Karpas-422 (cell line): ENCODE data around the gene TACR2. TPM values are rescaled to one million over a fixed set of nuclear protein-coding genes. Genes with fewer than 3 reads are reported as not detected.

Source experiments
- DNase-seq: peaks from one replicate; pipeline ENCODE4 v3.0.0-alpha.2; 2015
- H2AFZ ChIP-seq: fragments of 200-600 bp; sonication (generic); 2 replicates; pipeline ENCODE4 v1.6.1; 2014; ENCODE audit warnings: antibody characterized with exemption, low read length, mixed read lengths
- H3K27ac ChIP-seq: fragments of 200-600 bp; sonication (generic); 2 replicates; pipeline ENCODE4 v1.5.1; 2014; ENCODE audit warnings: mild to moderate bottlenecking, low read length, moderate library complexity
- H3K27me3 ChIP-seq: fragments of 200-600 bp; sonication (generic); 2 replicates; pipeline ENCODE4 v1.6.1; 2014; ENCODE audit warnings: low read length, mixed read lengths
- H3K36me3 ChIP-seq: fragments of 200-600 bp; sonication (generic); 2 replicates; pipeline ENCODE4 v1.6.1; 2014; ENCODE audit warnings: low read length, mixed read lengths; ENCODE audit not compliant: insufficient read depth
- H3K4me1 ChIP-seq: fragments of 200-600 bp; sonication (generic); 2 replicates; pipeline ENCODE4 v1.6.1; 2014; ENCODE audit warnings: mild to moderate bottlenecking, low read length, mixed read lengths
- H3K4me2 ChIP-seq: fragments of 200-600 bp; sonication (generic); 2 replicates; pipeline ENCODE4 v1.6.1; 2014; ENCODE audit warnings: low read length, low read depth, mild to moderate bottlenecking; ENCODE audit not compliant: poor library complexity, severe bottlenecking
- H3K4me3 ChIP-seq: fragments of 200-600 bp; sonication (generic); 2 replicates; pipeline ENCODE4 v1.5.1; 2014; ENCODE audit warnings: mild to moderate bottlenecking, antibody characterized with exemption, low read length, mixed read lengths
- H3K79me2 ChIP-seq: fragments of 200-600 bp; sonication (generic); 2 replicates; pipeline ENCODE4 v1.6.1; 2014; ENCODE audit warnings: mild to moderate bottlenecking, low read length, mixed read lengths
- H3K9ac ChIP-seq: fragments of 200-600 bp; sonication (generic); 2 replicates; pipeline ENCODE4 v1.6.0; 2014; ENCODE audit warnings: low read length
- H3K9me2 ChIP-seq: fragments of 200-600 bp; sonication (generic), shearing (Covaris generic); replicated peaks from 2 replicates; pipeline ENCODE4 v1.6.0; 2014; ENCODE audit warnings: mild to moderate bottlenecking, low read length, moderate library complexity; ENCODE audit not compliant: insufficient read depth
- H3K9me3 ChIP-seq: fragments of 300-700, 200-600 bp; sonication (generic); 2 replicates; pipeline ENCODE4 v1.6.1; 2014; ENCODE audit warnings: low read length, mixed read lengths
- H4K20me1 ChIP-seq: fragments of 200-600 bp; sonication (generic); 2 replicates; pipeline ENCODE4 v1.6.1; 2014; ENCODE audit warnings: mild to moderate bottlenecking, antibody characterized with exemption, low read length, low read depth; ENCODE audit not compliant: insufficient read depth
- total RNA-seq: library from RNA; depleted of rRNA; stranded (reverse); fragments of >200 nt; shearing (Covaris generic); gene quantifications from 2 replicates; pipeline ENCODE4 v1.2.3, GENCODE V29; 2014; ENCODE audit warnings: low replicate concordance

Gene TACR2
- total RNA-seq, 1 experiment from 2014 or later = not detected

DNA sequence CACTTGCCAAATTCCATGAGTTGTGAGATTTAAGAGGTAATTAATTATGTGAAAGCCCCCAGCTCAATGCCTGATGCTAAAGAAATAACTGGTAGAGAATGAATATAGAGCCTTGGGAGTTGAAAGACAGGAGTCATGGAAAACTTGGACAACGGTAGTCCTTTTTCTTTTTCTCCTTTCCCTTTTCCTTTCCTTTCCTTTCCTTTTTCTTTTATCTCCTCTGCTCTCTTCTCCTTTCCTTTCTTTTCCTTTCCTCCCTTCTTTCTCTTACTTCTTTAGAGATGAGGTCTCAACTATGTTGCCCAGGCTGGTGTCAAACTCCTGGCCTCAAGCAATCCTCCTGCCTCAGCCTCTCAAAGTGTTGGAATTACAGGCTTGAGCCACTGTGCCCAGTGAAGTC, 26.6 kb upstream of the TACR2 start:
- Histone ChIP-seq H2AFZ (no peak overlapping the region), H3K36me3 (no peaks in the 10 kb centered on the region), H3K4me2 (no peak overlapping the region), H3K9me3 (no peaks in the 10 kb centered on the region), H3K9ac (no peak overlapping the region), H3K27ac (no peak overlapping the region), H3K9me2 (no peaks in the 10 kb centered on the region), H3K4me3 (no peak overlapping the region), H4K20me1 (no peaks in the 10 kb centered on the region), H3K79me2 (no peaks in the 10 kb centered on the region), H3K27me3 (no peaks in the 10 kb centered on the region), H3K4me1 (peaks cover 28% of the 10 kb centered on the region)
- DNase-seq = no peak

DNA sequence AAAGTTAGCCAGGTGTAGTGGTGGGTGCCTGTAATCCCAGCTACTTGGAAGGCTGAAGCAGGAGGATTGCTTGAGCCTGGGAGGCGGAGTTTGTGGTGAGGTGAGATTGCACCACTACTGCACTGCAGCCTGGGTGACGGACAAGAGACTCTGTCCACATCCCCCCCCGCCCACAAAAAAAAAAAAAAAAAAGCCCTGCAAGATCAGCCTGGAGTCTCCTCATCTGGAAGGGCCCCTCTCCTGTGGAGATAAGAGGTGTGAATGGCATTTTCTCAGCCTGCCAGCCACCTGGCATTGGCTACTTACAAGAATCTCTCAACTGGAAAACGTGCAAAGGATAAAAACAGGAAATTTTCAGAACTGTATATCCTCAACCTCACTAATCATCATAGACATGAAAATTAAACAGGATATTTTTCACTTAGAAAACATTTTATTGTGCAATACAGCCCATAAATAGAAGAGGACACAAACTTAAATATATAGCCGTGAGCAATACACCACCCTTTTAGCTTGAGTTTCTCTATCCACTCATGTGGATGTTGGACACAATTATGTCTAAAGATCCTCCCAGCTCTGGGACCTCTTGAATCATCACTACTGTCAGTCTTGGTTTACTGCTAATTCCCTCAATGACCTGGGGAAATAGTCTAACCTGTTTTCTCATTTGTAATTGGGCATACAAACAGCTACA, 23.2 kb upstream of the TACR2 start:
- Histone ChIP-seq H4K20me1 (no peaks in the 10 kb centered on the region), H3K36me3 (no peaks in the 10 kb centered on the region), H3K9ac (no peak overlapping the region), H3K27me3 (no peaks in the 10 kb centered on the region), H3K9me2 (no peaks in the 10 kb centered on the region), H3K9me3 (no peaks in the 10 kb centered on the region), H2AFZ (no peak overlapping the region), H3K79me2 (no peaks in the 10 kb centered on the region), H3K4me1 (peaks cover 28% of the 10 kb centered on the region), H3K4me3 (no peak overlapping the region), H3K27ac (no peak overlapping the region), H3K4me2 (no peak overlapping the region)
- no peak for DNase-seq

DNA sequence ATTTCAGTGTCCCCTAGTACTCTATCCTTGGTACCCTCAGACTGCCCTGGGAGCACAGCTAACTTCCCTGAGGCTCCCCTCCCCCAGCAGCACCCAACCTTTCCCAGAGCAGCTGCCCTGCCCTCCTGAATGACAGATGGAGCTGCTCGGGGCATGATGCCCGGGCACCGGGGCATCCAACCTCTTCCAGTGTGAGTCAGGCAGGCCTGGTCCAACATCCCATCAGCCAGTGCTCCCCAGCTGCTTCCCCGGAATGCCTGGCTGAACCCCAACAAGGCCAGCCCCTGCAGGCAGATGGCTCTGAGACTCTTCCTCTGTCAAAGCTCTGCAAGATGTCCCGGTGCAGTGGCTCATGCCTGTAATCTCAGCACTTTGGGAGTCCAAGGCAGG, 22.6 kb upstream of the TACR2 start:
- no peaks in the 10 kb centered on the region for H4K20me1 ChIP-seq
- no peak overlapping the region for H3K4me2 ChIP-seq
- no peak overlapping the region for H3K9ac ChIP-seq
- peaks cover 28% of the 10 kb centered on the region for H3K4me1 ChIP-seq
- no peak for DNase-seq
- H3K9me3 ChIP-seq = no peaks in the 10 kb centered on the region
- H3K9me2 ChIP-seq = no peaks in the 10 kb centered on the region
- no peaks in the 10 kb centered on the region for H3K36me3 ChIP-seq
- no peaks in the 10 kb centered on the region for H3K79me2 ChIP-seq
- no peak overlapping the region for H3K27ac ChIP-seq
- H3K4me3 ChIP-seq = no peak overlapping the region
- H2AFZ ChIP-seq = no peak overlapping the region
- H3K27me3 ChIP-seq = no peaks in the 10 kb centered on the region

DNA sequence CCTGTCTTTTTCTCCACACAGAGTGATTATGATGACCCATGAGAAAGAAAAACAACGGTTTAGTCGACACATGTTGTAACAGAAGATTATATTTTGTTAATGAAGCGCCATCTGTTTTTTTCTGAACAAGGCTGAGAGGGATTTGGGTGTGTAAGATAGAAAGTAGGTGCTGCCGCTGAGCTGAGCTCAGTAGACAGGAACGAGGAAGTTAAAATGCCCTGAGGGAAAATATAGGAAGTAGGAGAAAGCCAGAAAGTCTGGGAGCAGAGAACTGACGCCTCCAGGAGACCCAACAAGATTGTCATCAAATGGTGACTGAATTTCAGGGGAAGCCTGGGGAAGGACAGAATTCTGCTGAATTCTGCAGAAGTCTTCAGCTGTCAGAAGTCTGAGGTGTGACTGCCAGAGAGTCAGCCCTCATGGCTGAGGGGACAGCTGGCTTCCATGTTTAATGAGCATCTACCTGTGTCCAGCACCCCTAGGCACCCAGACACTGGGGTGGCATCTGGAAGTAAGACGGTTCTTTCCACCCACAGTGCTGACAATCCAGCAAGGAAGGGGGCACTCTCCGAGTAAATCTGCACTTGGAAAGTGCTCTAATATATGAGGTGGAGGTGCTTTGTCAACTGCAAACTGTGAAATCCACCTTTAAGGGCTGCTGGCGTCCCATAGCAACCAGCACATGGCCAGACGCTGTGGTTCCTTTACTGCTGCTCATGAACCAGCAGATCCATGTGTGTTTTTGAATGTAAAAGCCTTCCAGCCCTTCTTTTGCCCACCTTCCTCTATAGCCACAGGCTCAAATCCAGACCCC, 22.0 kb upstream of the TACR2 start:
- no peak overlapping the region for H3K9ac ChIP-seq
- H3K27me3 ChIP-seq = no peaks in the 10 kb centered on the region
- no peaks in the 10 kb centered on the region for H3K79me2 ChIP-seq
- no peak overlapping the region for H2AFZ ChIP-seq
- no peaks in the 10 kb centered on the region for H3K9me3 ChIP-seq
- H4K20me1 ChIP-seq = no peaks in the 10 kb centered on the region
- H3K27ac ChIP-seq = no peak overlapping the region
- DNase-seq = no peak
- H3K4me1 ChIP-seq = peaks cover 28% of the 10 kb centered on the region
- no peaks in the 10 kb centered on the region for H3K9me2 ChIP-seq
- H3K4me2 ChIP-seq = no peak overlapping the region
- no peak overlapping the region for H3K4me3 ChIP-seq
- no peaks in the 10 kb centered on the region for H3K36me3 ChIP-seq

DNA sequence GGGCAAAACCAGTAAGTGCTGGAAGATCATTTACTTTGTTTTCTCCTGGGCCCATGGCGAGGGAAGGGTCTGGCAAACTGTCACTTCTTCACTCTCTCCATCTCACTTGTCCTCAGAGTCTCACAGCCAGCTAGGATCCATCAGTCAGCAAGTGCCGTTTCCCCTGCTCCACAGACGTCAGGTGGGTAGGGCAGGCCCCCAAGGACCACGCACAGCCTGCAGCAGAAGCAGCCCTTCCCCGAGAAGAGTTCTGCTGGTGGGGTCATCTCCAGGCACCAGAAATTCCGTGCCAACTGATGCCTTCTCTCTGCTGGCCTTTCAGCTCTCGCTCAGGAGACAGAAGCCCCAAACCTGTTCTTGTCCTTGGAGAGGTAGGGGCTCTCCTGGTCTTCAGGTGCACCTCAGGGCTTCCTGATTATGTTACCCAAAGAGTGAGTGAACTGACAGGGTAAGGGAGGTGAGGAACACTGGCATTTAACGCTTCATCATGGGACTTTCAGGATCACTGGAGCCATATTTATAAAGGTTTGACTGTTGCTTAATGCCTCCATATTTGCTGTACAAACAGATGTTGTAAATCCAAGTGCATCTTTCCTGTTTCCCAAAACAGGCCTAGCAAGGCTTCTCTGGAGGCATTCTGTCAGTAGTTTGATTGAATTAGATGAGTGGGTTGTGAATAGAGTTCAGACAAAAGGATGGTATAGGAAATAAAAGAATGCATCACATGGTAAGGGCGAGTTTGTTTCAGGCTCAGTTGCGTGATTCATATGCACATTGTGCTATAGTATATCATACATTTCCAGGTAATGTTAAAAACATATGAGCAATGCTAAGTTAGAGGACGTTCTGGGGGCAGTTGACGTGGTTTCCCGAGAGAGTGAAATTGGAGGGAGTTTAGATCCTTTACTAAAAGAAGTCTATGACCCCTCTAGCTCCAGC, 20.9 kb upstream of the TACR2 start:
- no peak overlapping the region for H3K9ac ChIP-seq
- H3K9me3 ChIP-seq = no peaks in the 10 kb centered on the region
- no peaks in the 10 kb centered on the region for H3K79me2 ChIP-seq
- H3K4me2 ChIP-seq = no peak overlapping the region
- no peak for DNase-seq
- H2AFZ ChIP-seq = no peak overlapping the region
- H3K9me2 ChIP-seq = no peaks in the 10 kb centered on the region
- no peaks in the 10 kb centered on the region for H3K36me3 ChIP-seq
- H3K27ac ChIP-seq = no peak overlapping the region
- no peak overlapping the region for H3K4me3 ChIP-seq
- no peaks in the 10 kb centered on the region for H3K27me3 ChIP-seq
- H3K4me1 ChIP-seq = peaks cover 26% of the 10 kb centered on the region
- H4K20me1 ChIP-seq = no peaks in the 10 kb centered on the region

DNA sequence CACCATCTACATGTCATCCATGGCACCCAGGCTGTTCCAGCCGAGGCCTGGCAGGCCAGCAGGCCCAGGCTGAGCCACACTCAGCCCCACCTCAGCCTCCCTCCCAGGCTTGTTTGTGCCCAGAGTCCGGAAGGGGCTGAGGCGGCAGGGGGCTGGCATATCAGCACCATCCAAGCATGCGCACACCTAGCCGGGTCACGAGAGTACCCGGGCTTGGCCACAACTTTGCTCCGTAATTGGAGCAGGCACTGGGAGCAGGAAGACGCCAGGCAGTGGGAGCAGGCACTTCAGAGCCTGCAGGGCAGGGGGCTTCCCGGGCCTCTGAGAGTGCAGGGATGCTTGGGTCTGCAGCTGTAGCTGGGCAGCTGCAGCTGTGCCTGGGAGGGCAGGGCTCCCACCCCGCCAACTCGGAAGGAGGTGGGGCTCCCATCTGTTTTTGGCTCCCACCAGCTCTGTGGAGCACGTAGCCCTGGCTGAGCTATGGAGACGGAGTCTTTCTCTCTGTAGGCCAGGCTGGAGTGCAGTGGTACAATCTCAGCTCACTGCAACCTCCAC, 19.3 kb upstream of the TACR2 start:
- Histone ChIP-seq H3K27ac (no peak overlapping the region), H2AFZ (no peak overlapping the region), H3K4me3 (no peak overlapping the region), H3K79me2 (no peaks in the 10 kb centered on the region), H3K4me2 (no peak overlapping the region), H4K20me1 (no peaks in the 10 kb centered on the region), H3K9me2 (no peaks in the 10 kb centered on the region), H3K4me1 (peaks cover 11% of the 10 kb centered on the region), H3K36me3 (no peaks in the 10 kb centered on the region), H3K27me3 (no peaks in the 10 kb centered on the region), H3K9ac (no peak overlapping the region), H3K9me3 (no peaks in the 10 kb centered on the region)
- DNase-seq = no peak

DNA sequence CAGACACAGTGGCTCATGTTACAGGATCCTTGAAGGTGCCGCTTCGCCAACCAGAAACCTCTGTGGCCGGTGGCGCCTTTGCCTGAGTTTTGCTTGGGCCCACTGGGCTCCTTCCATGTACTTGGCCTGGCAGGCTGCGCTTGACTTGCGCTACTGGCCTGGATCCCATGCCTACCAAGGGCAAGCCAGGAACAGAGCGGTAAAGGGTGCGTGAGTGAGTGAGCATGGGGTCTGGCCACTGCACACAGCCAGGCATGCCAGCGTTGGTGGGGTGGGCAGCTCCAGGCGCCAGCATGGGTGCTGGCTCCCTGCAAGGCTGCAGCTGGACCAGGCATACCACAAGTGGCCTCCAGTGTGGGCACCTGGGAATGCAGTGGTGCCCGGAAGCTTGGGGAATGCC, 18.2 kb upstream of the TACR2 start:
- H3K9me2 ChIP-seq = no peaks in the 10 kb centered on the region
- no peak overlapping the region for H2AFZ ChIP-seq
- no peak for DNase-seq
- no peaks in the 10 kb centered on the region for H3K36me3 ChIP-seq
- H3K79me2 ChIP-seq = no peaks in the 10 kb centered on the region
- no peaks in the 10 kb centered on the region for H4K20me1 ChIP-seq
- no peak overlapping the region for H3K4me3 ChIP-seq
- no peak overlapping the region for H3K9ac ChIP-seq
- H3K4me2 ChIP-seq = no peak overlapping the region
- peaks cover 5% of the 10 kb centered on the region for H3K4me1 ChIP-seq
- no peaks in the 10 kb centered on the region for H3K9me3 ChIP-seq
- H3K27me3 ChIP-seq = no peaks in the 10 kb centered on the region
- no peak overlapping the region for H3K27ac ChIP-seq

DNA sequence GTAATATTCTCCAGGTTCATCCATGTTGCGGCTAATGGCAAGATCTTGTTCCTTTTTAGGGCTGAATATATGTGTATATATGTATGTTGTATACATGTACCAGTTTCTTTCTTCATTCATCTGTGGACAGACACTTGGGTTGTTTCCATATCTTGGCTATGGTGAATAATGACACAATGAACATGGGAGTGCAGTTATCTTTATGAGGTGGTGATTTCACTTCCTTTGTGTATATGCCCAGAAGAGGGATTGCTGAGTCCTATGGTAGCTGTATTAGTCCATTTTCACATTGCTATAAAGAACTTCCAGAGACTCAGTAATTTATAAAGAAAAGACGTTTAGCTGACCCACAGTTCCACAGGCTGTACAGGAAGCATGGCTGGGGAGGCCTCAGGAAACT, 17.5 kb upstream of the TACR2 start:
- Histone ChIP-seq H3K79me2 (no peaks in the 10 kb centered on the region), H4K20me1 (no peaks in the 10 kb centered on the region), H3K9me3 (no peaks in the 10 kb centered on the region), H3K4me2 (no peak overlapping the region), H2AFZ (no peak overlapping the region), H3K9me2 (no peaks in the 10 kb centered on the region), H3K4me1 (peaks cover 4% of the 10 kb centered on the region; the same call in 1 of the 2 replicates), H3K27ac (no peak overlapping the region), H3K4me3 (no peak overlapping the region), H3K36me3 (no peaks in the 10 kb centered on the region), H3K9ac (no peak overlapping the region), H3K27me3 (no peaks in the 10 kb centered on the region)
- DNase-seq = no peak
